ENCODE results near the gene R3HDM4.
"Not testable (repeated sequence)": the region's sequence is repeated elsewhere in the genome, so short reads cannot be mapped to it uniquely, and the experiment has no call there.

The R3HDM4 gene

DNA sequence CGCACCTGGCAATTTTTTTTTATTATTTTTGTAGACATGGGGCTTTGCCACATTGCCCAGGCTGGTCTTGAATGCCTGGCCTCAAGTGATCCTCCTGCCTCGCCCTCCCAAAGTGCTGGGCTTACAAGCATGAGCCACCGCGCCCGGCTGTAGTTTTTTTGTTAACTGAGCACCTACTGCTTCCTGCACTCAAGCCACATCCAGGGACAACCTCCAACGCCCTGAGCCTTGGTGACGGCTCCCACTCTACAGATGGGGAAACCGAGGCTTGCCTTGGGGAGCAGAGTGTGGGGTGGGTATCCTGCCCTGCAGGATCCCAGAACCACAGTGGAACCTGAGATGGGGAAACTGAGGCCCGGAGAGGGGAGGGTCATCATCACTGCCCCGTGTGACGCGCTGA is 57.9 kb downstream of the R3HDM4 start:
- no peaks in the 10 kb centered on the region for H3K9me3 ChIP-seq (ENCODE audit: control insufficient read depth, low read length)
- no peak overlapping the region for H3K9ac ChIP-seq
- H3K36me3 ChIP-seq (ENCODE audit: control insufficient read depth, insufficient read depth, low read length), result no peaks in the 10 kb centered on the region
- H3K27me3 ChIP-seq (ENCODE audit: control insufficient read depth, insufficient read depth, low read length), result no peaks in the 10 kb centered on the region
- no peaks in the 10 kb centered on the region for H3K79me2 ChIP-seq
- no peak overlapping the region for H3K4me2 ChIP-seq (ENCODE audit: low read length)
- TF ChIP-seq, protein P1, sequence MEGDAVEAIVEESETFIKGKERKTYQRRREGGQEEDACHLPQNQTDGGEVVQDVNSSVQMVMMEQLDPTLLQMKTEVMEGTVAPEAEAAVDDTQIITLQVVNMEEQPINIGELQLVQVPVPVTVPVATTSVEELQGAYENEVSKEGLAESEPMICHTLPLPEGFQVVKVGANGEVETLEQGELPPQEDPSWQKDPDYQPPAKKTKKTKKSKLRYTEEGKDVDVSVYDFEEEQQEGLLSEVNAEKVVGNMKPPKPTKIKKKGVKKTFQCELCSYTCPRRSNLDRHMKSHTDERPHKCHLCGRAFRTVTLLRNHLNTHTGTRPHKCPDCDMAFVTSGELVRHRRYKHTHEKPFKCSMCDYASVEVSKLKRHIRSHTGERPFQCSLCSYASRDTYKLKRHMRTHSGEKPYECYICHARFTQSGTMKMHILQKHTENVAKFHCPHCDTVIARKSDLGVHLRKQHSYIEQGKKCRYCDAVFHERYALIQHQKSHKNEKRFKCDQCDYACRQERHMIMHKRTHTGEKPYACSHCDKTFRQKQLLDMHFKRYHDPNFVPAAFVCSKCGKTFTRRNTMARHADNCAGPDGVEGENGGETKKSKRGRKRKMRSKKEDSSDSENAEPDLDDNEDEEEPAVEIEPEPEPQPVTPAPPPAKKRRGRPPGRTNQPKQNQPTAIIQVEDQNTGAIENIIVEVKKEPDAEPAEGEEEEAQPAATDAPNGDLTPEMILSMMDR (IDR thresholded peaks at IDR 0.05), result no peak
- no peak overlapping the region for H2AFZ ChIP-seq
- H3K27ac ChIP-seq, result no peak overlapping the region
- H3K4me3 ChIP-seq (ENCODE audit: low read depth, low read length), result no peak overlapping the region
- H3K4me1 ChIP-seq, result peaks cover 4% of the 10 kb centered on the region

DNA sequence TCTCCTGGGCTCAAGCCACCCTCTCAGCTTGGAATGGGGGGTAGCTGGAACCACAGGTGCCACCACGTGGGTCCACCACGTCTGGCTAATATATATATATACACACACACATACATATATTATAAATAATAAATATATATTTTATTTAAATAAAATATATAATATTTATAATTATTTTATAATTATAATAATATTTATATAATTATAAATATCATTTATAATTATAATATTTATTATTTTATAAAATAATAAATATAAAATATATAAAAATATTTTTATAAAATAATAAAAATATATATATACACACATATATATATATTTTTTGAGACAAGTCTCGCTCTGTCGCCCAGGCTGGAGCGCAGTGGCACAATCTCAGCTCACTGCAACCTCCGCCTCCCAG is 58.5 kb downstream of the R3HDM4 start:
- TF ChIP-seq, protein P1 (IDR thresholded peaks at IDR 0.05), result no peak

GRCh38 chr19:853614-854220 is 59.3 kb downstream of the R3HDM4 start:
- not testable (repeated sequence) for H3K9ac ChIP-seq; H3K4me2 ChIP-seq (ENCODE audit: low read length); H3K27ac ChIP-seq; H3K79me2 ChIP-seq; H3K27me3 ChIP-seq (ENCODE audit: control insufficient read depth, insufficient read depth, low read length); H3K36me3 ChIP-seq (ENCODE audit: control insufficient read depth, insufficient read depth, low read length); H2AFZ ChIP-seq; H3K4me3 ChIP-seq (ENCODE audit: low read depth, low read length); H3K4me1 ChIP-seq; H3K9me3 ChIP-seq (ENCODE audit: control insufficient read depth, low read length)

More for the DNA sequence above, 58.5 kb downstream of the R3HDM4 start:
- no peaks in the 10 kb centered on the region for H3K79me2 ChIP-seq
- no peak overlapping the region for H3K27ac ChIP-seq
- no peaks in the 10 kb centered on the region for H3K27me3 ChIP-seq (ENCODE audit: control insufficient read depth, insufficient read depth, low read length)
- H3K4me1 ChIP-seq, result peaks cover 4% of the 10 kb centered on the region
- no peak overlapping the region for H3K4me3 ChIP-seq (ENCODE audit: low read depth, low read length)
- H3K9me3 ChIP-seq (ENCODE audit: control insufficient read depth, low read length), result no peaks in the 10 kb centered on the region
- H2AFZ ChIP-seq, result no peak overlapping the region
- H3K9ac ChIP-seq, result no peak overlapping the region
- no peaks in the 10 kb centered on the region for H3K36me3 ChIP-seq (ENCODE audit: control insufficient read depth, insufficient read depth, low read length)
- no peak overlapping the region for H3K4me2 ChIP-seq (ENCODE audit: low read length)

- no peak overlapping the region for H3K27ac ChIP-seq
- no peak overlapping the region for H3K9ac ChIP-seq
- H2AFZ ChIP-seq, result no peak overlapping the region
- no peaks in the 10 kb centered on the region for H3K27me3 ChIP-seq (ENCODE audit: control insufficient read depth, insufficient read depth, low read length)
- no peaks in the 10 kb centered on the region for H3K79me2 ChIP-seq
- H3K4me3 ChIP-seq (ENCODE audit: low read depth, low read length), result no peak overlapping the region
- TF ChIP-seq, protein P1 (IDR thresholded peaks at IDR 0.05), result no peak
- H3K36me3 ChIP-seq (ENCODE audit: control insufficient read depth, insufficient read depth, low read length), result no peaks in the 10 kb centered on the region
- H3K4me2 ChIP-seq (ENCODE audit: low read length), result no peak overlapping the region
- no peaks in the 10 kb centered on the region for H3K9me3 ChIP-seq (ENCODE audit: control insufficient read depth, low read length)
- H3K4me1 ChIP-seq, result peaks cover 4% of the 10 kb centered on the region
These were observed 59.9 kb downstream of the R3HDM4 start for GRCh38 chr19:853014-853585.

- no peaks in the 10 kb centered on the region for H3K79me2 ChIP-seq
- no peaks in the 10 kb centered on the region for H3K27me3 ChIP-seq (ENCODE audit: control insufficient read depth, insufficient read depth, low read length)
- no peak within 1 kb of the TSS for H3K4me2 ChIP-seq (ENCODE audit: low read length)
- no peaks in the 10 kb centered on the region for H3K36me3 ChIP-seq (ENCODE audit: control insufficient read depth, insufficient read depth, low read length)
- TF ChIP-seq, protein P1 (IDR thresholded peaks at IDR 0.05), result no peak
- H3K4me1 ChIP-seq, result peaks cover 4% of the 10 kb centered on the region
- H2AFZ ChIP-seq, result no peak within 1 kb of the TSS
- no peak within 1 kb of the TSS for H3K4me3 ChIP-seq (ENCODE audit: low read depth, low read length)
- no peaks in the 10 kb centered on the region for H3K9me3 ChIP-seq (ENCODE audit: control insufficient read depth, low read length)
- no peak within 1 kb of the TSS for H3K9ac ChIP-seq
- H3K27ac ChIP-seq, result peak within 1 kb of the TSS; percentile 30
These were observed 60.6 kb downstream of the R3HDM4 start, which contains the start of gene ELANE for GRCh38 chr19:852136-853013. TSS of gene ELANE (plus strand) at chr19:852303. CDS start at chr19:852329, 26 bp downstream.

Data from parathyroid adenoma (tissue), 2 donors.